Measurements from ENCODE around the gene ITGA5.
A peak's percentile ranks its signal among the peaks of the same experiment; 100 is the strongest.

Gene ITGA5

GRCh38 chr12:54388237-54389133 is 30.6 kb downstream of the ITGA5 start:
- DNase-seq = no peak

GRCh38 chr12:54387114-54387467 is 32.0 kb downstream of the ITGA5 start:
- no peak for DNase-seq

DNA sequence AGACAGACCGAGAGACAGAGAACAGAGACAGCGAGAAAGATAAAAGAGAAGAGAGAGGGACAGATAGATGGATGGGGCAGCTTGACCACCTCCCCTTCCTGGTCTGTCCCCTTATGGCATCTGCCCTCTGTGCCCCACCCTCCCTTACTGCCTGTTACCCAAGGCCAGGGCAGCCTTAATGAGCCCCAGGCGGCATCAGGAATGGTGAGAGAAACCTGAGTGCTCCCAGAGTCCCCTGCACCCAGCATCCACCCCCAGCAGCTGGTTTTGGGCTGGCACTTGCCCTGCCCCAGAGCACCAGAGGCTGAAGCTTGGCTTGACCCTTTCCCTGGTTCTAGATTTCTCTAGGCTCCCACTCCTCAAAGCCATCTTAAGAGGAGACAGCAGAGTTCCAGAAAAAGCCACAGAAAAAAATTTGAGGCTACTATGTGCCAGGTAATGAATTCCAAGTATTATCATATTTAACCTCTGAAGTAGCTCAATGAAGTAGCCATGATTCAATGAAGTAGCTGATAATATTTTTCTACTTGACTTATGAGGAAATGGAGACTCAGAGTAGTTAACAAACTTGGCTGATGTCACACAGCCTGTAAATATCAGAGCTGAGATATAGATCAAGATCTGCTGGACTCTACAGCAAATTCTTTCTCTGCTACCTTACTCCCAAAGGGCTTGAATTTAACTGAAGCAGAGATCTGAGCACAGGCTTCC is 32.5 kb downstream of the ITGA5 start:
- DNase-seq = no peak

DNA sequence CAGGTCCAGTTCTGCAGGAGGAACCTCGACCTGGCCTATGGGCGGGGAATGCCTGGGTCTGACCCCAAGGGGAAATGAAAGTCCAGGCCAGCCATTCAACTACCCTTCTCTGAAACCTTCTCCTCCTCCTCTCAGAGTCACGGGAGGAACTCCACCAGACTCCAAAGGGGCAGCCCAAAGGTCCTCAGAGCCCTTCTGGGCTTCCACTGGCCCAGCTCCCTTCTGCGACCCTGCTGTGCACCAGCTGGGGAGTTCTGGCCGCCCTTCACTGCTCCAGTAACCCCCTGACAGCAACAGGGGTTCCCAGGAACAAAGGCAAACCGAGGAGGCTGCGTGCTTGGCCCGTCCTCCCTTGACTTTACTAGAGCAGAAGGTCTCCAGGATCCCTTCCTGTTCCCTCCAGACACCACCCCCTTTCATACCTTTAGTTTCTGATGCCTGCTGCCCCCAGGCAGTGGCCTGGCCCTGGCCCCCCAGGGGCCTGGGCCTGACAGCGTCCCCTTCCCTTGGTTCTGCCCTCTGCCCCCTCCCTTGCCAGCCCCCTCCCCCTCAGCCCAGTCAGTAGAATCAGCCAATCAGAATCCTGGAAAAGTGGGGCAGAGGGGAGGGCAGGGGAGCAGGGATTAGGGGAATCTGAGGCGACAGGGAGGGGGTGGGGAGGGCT is 33.7 kb downstream of the ITGA5 start:
- DNase-seq = peak in 9 of 14 donors; percentile 12 to 72 (median 51)

DNA sequence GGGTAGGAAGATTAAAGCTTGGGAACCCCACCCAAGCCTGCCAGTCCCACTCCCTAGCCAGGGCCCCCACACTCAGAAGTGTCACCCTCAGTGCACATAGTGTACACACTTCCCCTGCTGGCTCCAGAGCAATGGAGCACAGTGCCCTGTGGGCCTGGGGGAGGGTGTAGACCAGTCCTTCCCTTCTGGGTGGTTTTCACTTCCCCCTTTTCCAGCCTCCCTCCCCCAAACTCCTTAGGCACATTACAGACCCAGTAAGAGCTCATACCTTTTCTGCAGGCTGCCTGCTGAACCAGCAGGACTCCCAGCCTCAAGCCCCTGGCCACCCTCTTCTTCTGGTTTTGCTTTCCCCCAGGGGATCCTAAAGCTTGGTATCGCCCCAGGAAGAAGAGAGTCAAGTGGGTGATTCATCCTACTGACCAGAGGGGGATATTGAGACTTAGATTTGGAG is 34.5 kb downstream of the ITGA5 start, which contains the start of gene ZNF385A:
ZNF385A (minus strand) TSS at position 143 of the 451 bp plus-strand sequence. CDS start 219 bp downstream, outside the sequence.
- DNase-seq = peak in 9 of 14 donors; percentile 19 to 64 (median 43)

GRCh38 chr12:54383041-54383609 is 35.9 kb downstream of the ITGA5 start:
- peak in 4 of 14 donors; percentile 25 to 62 (median 29) for DNase-seq

- no peak for DNase-seq
These were observed 37.9 kb downstream of the ITGA5 start for GRCh38 chr12:54381136-54381535.

DNA sequence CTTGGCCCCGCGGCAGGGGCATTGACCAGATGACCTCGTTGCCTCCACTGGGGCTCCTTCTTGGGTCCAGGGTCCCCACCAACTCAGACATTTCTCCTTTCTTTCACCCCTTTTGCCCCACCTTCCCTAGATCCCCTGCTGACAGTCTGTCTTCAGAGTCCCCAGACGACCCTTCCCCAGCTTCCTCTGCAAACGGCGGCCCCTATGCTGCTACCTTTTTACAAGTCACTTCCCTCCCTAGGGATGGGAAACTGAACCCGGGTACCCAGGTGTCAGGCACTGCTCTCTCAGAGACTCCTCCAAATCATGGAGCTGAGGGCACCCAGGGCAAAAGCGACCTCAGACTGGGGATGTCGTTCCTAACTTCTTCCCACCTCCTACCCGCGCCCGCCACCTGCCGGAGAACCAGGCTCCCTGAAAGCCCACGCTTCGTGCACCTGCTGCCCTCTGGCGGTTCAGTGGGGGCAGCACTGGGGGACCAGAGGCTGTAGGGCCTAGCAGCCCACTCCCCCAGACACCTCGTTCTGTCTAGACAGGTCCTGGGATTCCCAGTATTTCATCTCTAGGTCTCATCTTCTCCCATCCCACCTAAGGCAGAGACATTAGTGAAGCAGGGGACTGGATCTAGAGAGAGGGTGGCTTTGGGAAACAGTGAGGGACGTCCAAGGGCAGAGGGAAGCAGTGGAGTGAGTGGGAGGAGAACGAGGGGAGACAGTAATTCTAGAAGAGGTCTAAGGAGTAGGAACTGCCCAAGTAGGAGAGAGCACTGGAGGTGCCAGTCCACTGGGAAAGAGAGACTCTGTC is 39.5 kb downstream of the ITGA5 start:
- DNase-seq = peak; percentile 23 to 88 (median 72)

DNA sequence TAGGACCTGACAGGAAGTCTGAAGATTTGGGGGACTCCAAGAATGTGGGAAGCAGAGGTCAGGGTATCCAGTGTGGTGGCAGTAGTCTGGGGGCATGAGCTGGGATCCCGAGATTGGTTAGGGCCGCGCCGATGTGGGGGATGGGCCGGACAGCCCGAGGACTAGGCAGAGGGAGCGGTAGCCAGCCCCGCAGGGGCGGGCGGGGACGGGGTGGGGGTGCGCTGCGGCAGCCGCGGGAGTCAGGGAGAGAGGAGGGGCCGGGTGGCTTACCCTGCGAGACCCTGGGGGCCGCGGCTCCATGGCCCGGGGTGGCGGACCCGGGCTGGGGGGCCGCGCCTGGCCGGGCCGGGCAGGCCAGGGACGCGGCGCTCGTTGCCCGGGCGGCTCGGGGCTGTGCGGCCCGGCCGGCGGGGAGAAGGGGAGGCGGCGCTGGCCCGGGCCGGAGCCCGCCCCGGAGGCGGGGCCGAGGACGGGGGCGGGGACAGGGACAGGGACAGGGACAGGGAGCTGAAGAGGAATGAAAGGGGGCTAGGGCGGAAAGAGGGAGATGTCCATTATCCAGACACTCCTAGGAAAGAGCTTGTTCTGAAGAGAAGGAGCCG is 40.2 kb downstream of the ITGA5 start:
- DNase-seq = peak in 10 of 14 donors; percentile 24 to 70 (median 43)

- no peak for DNase-seq
These were observed 41.1 kb downstream of the ITGA5 start for GRCh38 chr12:54377797-54378515.

- no peak for DNase-seq
These were observed 42.1 kb downstream of the ITGA5 start for GRCh38 chr12:54377007-54377406.

- DNase-seq = no peak
These were observed 42.5 kb downstream of the ITGA5 start for GRCh38 chr12:54376596-54376995.

GRCh38 chr12:54375259-54375579 is 43.8 kb downstream of the ITGA5 start:
- DNase-seq = no peak

- no peak for DNase-seq
These were observed 44.4 kb downstream of the ITGA5 start for GRCh38 chr12:54374562-54375258.

DNA sequence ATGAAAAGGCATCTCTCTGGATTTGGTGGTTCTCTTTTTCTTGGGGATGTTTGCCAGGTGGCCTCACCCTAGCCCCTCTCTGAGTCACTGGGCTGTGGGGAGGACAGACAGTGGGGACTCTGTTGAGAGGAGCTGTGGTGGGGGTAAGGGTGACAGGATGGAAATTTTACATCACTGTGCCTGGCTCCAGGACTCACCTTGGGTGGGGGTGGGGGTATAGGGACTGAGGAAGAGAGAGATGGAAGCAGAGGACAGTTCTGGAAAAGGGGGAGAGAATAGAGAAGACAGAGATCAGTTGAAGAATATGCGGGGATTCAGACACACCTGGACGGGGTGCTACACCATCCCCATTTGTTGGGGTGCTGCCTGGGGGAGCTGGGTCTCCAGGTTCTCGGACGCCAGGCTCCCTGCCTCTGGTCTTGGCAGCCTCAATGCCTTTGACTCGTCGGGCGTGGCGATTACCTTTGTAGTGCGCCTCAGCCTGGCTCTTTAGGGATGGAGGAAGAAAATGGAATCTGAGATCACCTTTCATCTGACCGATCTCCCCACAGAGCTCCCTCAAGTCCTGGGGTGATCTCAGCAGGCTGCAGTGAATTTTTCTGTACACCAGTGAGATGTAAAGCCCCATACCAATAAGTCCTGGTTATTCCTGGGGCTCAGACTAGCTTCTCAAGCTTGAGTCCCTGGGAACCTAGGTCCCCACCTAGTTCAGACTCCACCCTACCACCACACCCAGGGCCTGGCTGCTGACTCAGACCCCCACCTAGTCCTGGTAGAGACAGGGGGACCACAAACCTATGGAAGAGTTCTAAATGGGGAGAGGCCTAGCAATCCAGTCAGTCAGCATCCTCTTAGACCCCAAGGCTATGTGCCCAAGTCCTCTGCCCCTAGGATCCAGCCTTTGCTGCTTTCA is 45.2 kb downstream of the ITGA5 start:
- DNase-seq = peak in 1 of 14 donors; percentile 42

GRCh38 chr12:54372113-54372806 is 46.8 kb downstream of the ITGA5 start:
- no peak for DNase-seq

GRCh38 chr12:54371328-54372112 is 47.5 kb downstream of the ITGA5 start:
- DNase-seq = peak in 7 of 14 donors; percentile 26 to 73 (median 63)
